GM21576 (cell line): ENCODE data around the gene ANKHD1.

Experiments
- ATAC-seq: cut with Tn5 transposase; IDR thresholded peaks from one replicate; pipeline ENCODE4 v1.9.1; 2021; ENCODE audit warnings: mild to moderate bottlenecking, moderate library complexity; ENCODE audit not compliant: unreplicated experiment

ANKHD1 gene

DNA sequence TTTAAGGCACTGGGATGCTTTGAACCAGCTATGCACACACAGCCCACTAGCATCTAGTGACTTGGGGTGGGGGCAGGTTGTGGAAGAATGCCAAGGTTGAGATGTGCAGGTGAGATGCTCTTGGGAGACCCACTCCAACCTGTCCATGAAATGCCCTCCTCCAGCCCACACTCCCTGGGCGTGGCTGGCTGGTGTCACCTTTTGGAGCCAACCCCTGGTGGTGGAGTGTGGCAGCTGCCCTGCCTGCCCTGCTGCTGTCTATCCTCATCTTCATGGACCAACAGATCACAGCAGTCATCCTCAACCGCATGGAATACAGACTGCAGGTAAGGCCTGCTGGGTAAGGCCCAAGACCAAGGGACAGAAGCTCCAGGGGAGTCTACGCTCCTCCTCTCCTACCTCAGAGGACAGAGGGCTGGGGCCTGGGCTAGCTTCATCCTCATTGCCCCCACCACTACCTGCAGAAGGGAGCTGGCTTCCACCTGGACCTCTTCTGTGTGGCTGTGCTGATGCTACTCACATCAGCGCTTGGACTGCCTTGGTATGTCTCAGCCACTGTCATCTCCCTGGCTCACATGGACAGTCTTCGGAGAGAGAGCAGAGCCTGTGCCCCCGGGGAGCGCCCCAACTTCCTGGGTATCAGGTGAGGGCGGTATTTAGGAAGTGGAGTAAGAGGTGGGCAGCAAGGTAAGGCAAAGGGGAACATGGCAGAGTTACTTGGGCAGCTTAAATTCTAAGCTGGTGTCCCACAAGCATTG lies 34.2 kb upstream of the ANKHD1 start:
- ATAC-seq: no peak

DNA sequence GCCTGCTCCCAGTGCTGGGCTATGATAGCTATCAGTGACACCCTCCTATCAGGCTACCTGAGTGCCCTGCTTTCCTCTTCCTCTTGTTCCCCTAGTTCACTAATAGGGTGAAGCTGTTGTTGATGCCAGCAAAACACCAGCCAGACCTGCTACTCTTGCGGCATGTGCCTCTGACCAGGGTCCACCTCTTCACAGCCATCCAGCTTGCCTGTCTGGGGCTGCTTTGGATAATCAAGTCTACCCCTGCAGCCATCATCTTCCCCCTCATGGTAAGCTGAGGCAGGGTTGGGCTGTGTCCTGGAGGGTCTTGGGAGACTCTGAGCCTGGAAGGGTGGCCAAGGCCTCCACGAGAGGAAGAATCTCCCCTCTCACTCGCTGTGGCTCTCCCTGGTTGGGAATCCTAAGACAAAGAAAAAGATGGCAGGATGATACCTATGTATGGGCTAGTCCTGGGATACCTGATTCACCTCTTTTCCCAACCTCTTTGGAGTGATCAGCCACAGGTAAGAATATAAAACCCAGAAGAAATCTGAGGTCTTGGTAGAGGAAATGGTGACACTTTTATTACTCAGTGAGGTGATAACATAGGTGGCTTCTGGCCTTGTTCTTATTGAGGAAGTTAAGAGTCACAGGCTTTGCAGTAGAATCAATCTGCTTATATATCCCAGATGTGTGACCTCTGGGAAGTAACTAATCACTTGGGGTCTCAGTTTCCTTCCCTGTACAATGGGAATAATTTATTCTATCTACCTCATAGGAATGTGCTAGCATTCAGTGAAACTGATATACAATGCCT lies 30.1 kb upstream of the ANKHD1 start:
- ATAC-seq: no peak

DNA sequence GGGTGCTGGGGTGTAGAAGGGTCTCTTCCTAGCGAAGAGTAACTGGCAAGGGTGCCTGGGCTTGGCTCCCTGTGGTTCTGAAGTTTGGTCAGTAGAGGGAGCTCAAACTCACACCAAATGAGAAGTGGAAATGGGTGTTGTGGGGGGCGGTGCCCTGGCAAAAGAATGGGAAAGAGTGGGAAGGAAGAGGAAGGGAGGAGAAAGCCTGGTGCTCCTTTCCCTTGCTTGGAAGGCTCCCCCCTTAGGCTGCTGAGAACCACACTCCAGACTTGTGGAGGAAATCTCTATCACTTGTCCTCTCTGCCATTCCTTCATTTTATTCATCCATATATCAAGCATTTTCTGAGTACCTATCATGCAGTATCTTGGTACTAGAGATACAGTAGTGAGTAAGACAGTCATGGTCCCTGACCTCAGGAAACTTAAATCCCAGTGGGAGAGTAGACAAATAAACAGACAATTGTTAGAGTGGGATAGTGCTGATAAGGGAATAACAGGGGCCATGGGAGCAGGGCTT lies 28.6 kb upstream of the ANKHD1 start:
- no peak for ATAC-seq

DNA sequence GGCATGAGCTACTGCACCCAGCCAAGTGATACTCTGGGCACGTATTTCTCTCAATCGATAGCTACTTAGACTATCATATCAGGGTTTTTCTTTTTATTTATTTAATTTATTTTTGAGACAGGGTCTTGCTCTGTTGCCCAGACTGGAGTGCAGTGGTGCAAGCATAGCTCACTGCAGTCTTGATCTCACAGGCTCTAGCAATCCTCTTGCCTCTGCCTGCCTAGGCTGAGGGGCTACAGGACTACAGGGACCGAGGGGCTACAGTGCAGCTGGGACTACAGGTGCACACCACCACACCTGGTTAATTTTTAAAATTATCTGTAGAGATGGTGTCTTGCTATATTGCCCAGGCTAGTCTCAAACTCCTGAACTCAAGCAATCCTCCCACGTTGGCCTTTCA lies 20.3 kb upstream of the ANKHD1 start:
- no peak for ATAC-seq

DNA sequence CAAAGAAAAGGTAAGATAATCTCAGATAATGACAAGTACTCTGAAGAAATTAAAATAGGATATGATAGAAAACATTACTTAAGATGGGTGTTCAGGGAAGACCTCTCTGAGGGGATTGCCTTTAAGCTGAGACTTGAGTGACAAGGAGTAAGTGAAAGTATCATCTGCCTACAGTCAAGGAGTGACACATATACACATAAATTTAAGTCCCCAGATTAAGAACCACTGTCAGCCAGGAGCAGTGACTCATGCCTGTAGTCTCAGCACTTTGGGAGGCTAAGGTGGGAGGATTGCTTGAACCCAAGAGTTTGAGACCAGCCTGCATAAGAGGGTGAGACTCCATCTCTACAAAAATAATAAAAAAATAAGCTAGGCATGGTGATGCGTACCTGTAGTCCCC lies 19.7 kb upstream of the ANKHD1 start:
- ATAC-seq: no peak

DNA sequence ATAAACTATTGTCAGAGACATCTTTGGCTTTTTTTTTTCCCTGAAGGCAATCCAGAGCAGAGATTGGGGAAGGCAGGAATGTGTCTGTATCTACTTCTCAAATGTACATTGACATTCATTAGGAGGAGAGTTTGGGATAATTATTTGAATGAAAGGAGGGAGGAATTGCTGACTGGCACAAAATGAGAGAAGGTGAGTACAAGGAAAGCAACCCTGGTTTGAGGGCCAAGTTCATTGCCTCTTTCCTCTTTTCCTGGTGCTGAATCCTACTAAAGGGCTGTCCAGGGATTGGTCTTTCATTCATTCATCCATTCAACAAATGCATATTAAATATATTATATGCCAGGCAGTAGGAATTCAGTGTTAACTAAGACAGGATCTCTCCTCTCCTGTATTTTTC lies 18.8 kb upstream of the ANKHD1 start:
- ATAC-seq: no peak

DNA sequence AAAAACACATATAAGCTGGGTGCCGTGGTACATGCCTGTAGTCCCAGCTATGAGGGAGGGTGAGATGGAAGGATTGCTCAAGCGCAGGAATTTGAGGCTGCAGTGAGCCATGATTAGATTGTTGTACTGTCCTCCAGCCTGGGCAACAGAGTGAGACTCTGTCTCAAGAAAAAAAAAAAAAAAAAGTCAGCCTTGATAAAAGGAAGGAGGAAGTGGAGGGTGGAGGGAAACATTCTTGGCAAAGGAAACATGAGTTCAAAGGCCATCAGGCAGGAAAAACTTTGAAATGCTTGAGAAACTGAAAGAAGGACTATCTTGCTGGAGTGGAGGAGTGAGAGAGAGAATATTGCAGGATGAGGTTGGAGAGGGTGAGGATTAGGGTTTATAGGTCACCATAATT lies 18.3 kb upstream of the ANKHD1 start:
- ATAC-seq: no peak

DNA sequence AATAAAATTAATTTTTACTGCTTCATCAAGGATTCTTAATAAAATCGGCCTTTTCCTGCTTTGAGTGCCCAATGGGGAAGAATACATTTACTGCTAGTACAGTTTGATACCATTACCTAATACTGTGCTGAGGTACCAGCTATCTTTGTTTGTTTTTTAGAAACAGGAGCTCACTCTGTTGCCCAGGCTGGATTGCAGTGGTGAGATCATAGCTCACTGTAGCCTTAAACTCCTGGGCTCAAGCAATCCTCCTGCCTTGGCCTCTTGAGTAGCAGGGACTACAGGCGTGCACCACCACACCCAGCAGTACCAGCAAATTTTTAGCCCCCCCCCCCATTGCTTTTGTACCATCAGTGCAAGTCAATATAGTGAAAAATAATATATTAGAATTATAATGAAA lies 13.6 kb upstream of the ANKHD1 start:
- no peak for ATAC-seq

DNA sequence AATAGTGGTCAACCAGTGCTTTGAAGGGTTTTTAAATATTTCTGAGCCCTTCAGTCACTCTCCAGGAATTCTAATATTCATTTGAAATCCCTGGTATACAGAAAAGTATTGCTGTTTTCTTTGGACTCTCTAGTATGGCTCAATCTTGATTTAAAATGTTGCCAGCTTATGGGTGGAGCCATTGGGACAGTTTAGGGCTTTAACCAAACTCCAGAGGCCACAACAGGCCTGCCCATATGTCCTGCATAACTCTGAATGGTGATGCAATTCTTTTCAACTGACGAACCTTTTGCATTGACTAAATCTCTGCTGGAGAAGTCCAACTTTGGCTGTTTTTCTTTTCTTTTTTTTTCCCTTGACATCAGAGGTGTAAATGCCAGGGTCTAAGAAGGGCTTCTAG lies 10.3 kb upstream of the ANKHD1 start:
- ATAC-seq: no peak

DNA sequence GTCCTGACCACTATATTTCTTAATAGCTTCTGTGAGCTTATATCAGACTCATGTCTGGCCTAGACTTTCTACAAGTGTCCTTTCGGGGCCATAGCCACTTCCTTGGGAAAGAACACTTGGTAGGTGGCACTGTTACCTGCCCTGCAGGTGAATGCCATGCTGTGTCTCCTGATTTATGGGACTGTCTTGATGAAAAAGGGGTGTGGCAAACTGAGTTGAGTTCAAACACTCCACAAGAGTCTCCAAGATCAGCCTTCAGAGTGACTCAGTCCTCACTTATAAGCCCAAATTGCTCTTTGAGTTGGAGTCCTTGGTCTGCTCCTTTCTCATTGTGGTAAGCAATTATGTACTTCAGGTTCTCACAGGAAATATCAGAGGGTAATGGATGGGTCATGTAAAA lies 9.9 kb upstream of the ANKHD1 start:
- no peak for ATAC-seq

DNA sequence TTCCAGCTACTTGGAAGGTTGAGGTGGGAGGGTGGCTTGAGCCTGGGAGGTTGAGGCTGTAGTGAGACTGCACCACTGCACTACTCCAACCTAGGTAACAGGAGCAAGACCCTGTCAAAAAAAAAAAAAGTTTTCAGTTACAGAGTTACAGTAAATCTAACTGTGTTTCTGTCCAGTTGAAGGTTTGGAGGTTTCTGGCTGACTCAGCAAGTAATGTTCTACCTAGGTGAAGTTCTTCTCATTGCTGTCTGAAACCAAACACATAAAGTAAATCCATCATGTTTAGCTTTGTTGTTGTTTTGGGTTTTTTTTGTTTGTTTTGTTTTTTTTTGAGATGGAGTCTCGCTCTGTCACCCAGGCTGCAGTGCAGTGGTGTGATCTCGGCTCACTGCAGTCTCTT lies 7.9 kb upstream of the ANKHD1 start:
- no peak for ATAC-seq

DNA sequence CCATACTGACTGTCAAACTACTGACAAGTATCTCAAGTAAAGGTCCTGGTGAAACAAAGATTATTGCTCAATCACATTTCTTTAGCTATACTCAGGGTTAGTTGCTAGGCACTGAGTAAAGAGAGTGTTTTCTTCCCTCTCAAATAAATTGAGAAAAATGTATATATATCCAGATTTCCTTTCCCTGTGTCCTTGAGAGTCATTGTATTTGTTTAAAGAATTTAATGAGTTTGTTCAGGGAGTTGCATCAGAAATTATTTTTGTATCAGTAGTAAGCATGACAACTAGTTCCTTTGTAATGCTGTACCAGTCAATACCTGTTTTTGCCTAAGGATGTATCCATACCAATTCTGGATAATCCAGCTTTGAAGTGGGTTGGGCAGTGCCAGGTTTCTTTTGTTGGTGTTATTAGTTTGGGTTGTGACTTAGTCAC lies 3.2 kb upstream of the ANKHD1 start:
- ATAC-seq: no peak

DNA sequence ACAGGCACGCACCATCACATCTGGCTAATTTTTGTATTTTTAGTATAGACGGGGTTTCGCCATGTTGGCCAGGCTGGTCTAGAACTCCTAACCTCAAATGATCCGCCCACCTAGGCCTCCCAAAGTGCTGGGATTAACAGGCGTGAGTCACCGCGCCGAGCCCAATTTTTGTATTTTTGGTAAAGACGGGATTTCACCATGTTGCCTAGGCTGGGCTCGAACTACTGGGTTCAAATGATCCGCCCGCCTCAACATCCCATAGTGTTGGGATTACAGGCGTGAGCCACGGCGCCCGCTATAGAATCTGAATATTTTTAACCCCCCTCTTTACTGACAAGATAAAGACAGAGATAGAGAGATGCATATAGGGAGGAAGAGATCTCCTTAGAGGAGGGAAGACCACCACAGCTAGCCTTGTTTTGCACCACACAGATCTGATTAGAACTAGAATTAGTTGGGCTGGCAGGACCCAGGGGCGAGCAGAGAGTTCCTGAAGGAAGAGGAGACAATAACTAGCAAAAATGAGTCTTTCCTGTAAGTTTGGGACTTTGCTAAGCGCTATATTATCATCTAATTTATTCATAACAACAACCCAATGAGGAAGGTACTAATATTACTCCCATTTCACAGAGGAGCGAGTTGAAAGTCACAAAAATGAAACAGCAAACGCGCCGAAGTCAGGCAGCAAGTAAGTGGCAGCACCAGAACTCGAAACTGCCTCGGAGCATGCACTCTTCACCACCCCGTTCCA lies 1.5 kb upstream of the ANKHD1 start:
- ATAC-seq: no peak

DNA sequence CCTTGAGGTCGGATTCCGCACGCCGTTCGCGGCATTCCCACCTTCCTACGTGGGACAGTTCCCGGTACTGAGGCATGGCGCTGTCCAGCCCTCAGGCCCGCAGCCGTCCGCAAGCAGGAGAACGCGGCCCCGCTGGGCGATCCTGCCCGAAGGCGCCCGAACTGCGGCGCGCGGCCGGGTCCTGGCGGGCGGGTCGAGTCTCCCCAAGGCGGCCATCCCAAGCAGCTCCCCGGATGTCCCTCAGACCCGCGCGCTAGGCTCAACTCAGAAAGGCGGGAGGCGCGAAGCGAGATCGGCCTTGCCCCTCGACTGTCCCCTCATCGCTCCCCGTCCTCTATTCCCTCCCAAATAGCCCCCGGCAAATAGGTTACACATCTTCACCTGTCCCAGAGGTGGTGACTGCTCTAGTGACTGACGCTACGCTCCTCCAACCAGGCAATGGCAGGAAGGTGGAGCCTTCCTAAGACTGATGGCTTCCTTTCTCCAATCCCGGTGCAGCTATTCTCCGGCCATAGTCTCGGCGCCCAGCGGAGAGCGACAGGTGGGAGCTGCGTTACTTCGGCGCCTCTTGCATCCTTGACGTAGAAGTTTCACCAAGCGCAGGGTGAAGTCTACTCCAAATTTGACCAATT lies 787 bp upstream of the ANKHD1 start:
- peak; percentile 64 for ATAC-seq

DNA sequence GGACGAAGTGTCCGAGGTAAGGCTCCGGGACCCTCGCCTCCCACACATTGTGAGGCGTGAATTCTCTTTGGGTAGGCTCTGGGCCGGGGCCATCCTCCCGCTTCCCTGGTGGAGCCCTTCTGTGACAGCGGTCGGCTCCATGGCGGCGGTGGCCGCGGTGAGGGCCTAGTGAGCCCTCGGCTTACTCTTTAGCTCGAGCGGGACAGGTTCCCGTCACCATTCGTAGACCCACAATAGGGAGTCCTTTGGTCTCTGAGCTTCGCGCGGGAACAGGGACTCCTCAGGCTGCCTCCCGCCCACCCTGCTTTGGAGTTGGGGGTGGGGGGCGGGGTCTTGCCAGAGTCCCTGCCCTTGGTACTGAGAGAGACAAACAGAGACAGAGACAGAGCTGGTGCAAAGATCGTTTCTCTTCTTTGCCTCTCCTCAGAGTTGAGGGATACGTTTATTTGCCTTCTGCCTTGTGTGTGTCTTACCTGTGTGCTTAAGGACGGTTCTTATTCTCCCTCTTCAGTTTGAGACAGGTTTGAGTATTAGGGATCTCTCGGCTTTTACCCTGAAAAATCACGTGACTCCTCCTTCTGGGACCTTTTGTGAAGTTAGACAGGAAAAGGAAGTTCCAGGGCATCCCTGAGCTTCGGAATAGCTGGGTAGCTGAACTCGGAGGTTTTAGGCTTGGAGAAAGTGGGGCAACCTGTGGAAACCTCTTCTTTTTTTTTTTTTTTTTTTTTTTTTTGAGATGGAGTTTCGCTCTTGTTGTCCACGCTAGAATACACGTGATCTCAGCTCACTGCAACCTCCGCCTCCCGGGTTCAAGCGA lies 833 bp downstream of the ANKHD1 start:
- no peak for ATAC-seq

DNA sequence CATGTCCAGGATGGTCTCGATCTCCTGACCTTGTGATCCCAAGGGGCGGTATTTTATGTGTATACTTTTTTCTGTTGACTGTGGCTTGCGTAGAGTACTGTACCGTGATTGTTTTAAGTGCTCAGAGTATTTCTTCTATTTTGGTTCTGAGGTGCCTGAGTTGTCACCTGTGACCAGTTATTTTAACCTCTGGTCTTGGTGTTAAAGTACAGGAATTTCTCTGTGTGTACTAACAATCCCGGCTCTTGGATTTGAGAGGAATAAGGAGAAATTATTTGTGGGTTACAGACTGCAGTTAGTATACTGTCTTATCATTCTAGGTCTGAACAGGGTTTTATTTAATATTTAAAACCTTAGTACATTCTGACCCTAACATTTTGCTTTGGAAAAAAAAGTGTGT lies 2.0 kb downstream of the ANKHD1 start:
- ATAC-seq: no peak

DNA sequence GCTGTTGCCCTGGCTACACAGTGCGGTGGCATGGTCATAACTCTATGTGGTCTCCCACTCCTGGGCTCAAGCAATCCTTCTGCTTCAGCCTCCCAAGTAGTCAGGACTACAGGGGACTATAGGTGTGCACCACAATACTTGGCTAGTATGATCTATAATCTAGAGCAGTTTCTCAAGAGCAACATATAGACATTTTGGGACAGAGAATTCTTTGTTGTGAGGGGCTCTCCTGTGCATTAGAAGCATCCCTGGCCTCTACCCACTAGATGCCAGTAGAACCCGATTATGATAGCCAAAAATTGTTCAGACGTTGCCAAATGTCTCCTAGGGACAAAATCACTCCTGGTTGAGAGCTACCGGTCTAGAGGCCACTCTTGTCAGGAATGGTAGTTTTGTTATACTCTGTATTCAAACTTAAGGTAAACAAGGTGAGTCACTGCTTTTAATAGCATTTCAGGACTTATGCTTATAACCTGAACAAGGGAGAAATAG lies 7.2 kb downstream of the ANKHD1 start:
- no peak for ATAC-seq

DNA sequence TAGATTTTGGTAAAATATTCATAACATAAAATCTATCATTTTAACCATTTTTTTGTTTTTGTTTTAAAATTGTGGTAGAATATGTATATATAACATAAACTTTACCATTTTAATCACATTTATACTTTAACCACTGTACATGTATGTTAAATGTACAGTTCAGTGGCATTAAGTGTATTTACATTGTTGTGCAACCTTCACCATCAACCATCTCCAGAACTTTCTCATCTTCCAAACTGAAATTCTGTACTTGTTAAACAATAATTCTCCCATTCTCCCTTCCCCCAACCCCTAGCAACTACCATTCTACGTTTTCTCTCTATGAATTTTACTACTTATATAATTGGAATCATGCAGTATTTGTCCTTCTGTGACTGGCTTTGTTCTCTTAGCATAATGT lies 11.6 kb downstream of the ANKHD1 start:
- no peak for ATAC-seq

DNA sequence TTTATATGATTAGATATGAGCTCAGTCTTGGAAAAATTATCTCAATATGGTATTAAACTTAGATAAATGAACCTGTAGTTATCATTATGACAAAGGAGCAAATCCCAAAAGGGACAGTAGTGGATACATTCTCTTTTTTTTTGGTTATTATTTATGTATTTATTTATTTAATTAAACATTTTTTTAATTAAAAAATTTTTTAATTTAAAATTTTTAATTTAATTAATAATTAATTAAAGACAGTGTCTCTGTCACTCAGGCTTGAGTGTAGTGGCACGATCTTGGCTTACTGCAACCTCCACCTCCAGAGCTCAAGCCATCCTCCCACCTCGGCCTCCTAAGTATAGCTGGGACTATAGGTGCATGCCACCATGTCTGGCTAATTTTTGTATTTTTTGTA lies 15.6 kb downstream of the ANKHD1 start:
- ATAC-seq: no peak
